HepG2 (cell line): ENCODE measurements around the gene TMEM11.

Experiments
- CBFB ChIP-seq: sonication (generic); formaldehyde crosslinking; IDR thresholded peaks from 2 replicates; pipeline ENCODE4 v1.4.0; 2020; ENCODE audit warnings: missing genetic modification reagents
- CREB1 ChIP-seq, 2 experiments: fragments of 450-650 bp in 1 of 2; IDR thresholded peaks; 2 replicates each; pipeline ENCODE4 v1.6.1; 2016 to 2017; ENCODE audit warnings: control low read depth in 1 of 2, mild to moderate bottlenecking in 1 of 2, missing compliant biosample characterization in 1 of 2, missing genetic modification characterization in 1 of 2
- CTCF ChIP-seq: sonication (generic); formaldehyde crosslinking; IDR thresholded peaks from 2 replicates; pipeline ENCODE4 v1.5.0; 2020; ENCODE audit warnings: mild to moderate bottlenecking, missing genetic modification reagents, moderate library complexity
- HNF1B ChIP-seq: sonication (generic); formaldehyde crosslinking; IDR thresholded peaks from 2 replicates; pipeline ENCODE4 v1.5.1; 2020; ENCODE audit warnings: mild to moderate bottlenecking, moderate library complexity, missing genetic modification reagents
- KAT2B ChIP-seq: fragments of 150-350 bp; IDR thresholded peaks from 2 replicates; pipeline ENCODE4 v1.6.1; 2014; ENCODE audit warnings: low read depth, low read length, borderline replicate concordance
- MAZ ChIP-seq, 2 experiments: sonication (generic) in 1 of 2; formaldehyde crosslinking in 1 of 2; IDR thresholded peaks; 2 replicates each; pipeline versions ENCODE4 v1.5.0 to v1.6.1; 2012 to 2020; ENCODE audit warnings: low read depth in 2 of 2, mild to moderate bottlenecking in 2 of 2, borderline replicate concordance in 1 of 2, improper control_type of control experiment in 1 of 2, low read length in 1 of 2, missing genetic modification reagents in 1 of 2, moderate library complexity in 1 of 2
- MBNL3 ChIP-seq: fragments of 250-450 bp; sonication (Bioruptor Pico); conservative IDR thresholded peaks from 2 replicates; pipeline ENCODE4 v1.8.0; 2022; ENCODE audit warnings: mild to moderate bottlenecking, inconsistent platforms
- SIN3A ChIP-seq: IDR thresholded peaks from 2 replicates; pipeline ENCODE4 v1.6.1; 2011; ENCODE audit warnings: low read depth, mild to moderate bottlenecking, control low read depth, low read length, borderline replicate concordance
- XBP1 ChIP-seq: sonication (generic); formaldehyde crosslinking; IDR thresholded peaks from 2 replicates; pipeline ENCODE4 v1.5.0; 2020; ENCODE audit warnings: missing genetic modification reagents
- ZFP37 ChIP-seq: sonication (generic); formaldehyde crosslinking; IDR thresholded peaks from 2 replicates; pipeline ENCODE4 v1.4.0; 2020; ENCODE audit warnings: missing genetic modification reagents, borderline replicate concordance
- ZNF512 ChIP-seq: sonication (generic); formaldehyde crosslinking; IDR thresholded peaks from 2 replicates; pipeline ENCODE4 v1.4.0; 2020; ENCODE audit warnings: mild to moderate bottlenecking, missing genetic modification reagents
- ZNF768 ChIP-seq: sonication (generic); formaldehyde crosslinking; IDR thresholded peaks from 2 replicates; pipeline ENCODE4 v1.4.0; 2020; ENCODE audit warnings: missing genetic modification reagents

- TF ChIP-seq MAZ (IDR thresholded peaks at IDR 0.05; ENCODE audit: borderline replicate concordance, low read depth, low read length) = no peak
- no peak for TF ChIP-seq MAZ (CRISPR knock-in tag; IDR thresholded peaks at IDR 0.05; ENCODE audit: low read depth)
- no peak for TF ChIP-seq XBP1 (CRISPR knock-in tag)
- no peak for TF ChIP-seq ZNF768 (CRISPR knock-in tag)
- no peak for TF ChIP-seq KAT2B
- TF ChIP-seq CBFB = no peak
- TF ChIP-seq ZFP37 (CRISPR knock-in tag) = no peak
- no peak for TF ChIP-seq HNF1B (CRISPR knock-in tag)
- TF ChIP-seq SIN3A = no peak
- no peak for TF ChIP-seq CREB1 (IDR thresholded peaks at IDR 0.05)
- TF ChIP-seq CREB1 (CRISPR knock-in tag; IDR thresholded peaks at IDR 0.05) = no peak
- no peak for TF ChIP-seq ZNF512 (CRISPR knock-in tag)
- TF ChIP-seq MBNL3 (CRISPR knock-in tag) = no peak
- TF ChIP-seq CTCF (CRISPR knock-in tag) = no peak
Measured at GRCh38 chr17:21248500-21248899, 34.5 kb upstream of the TMEM11 start.
